KMS-11 (cell line): ENCODE data around the gene FBXO31.

Source experiments
- H2AFZ ChIP-seq: fragments of 200-600 bp; sonication (generic); 2 replicates; pipeline ENCODE4 v1.6.1; 2016; ENCODE audit warnings: antibody characterized with exemption, mixed run types, low read depth
- H3K27ac ChIP-seq: fragments of 200-600 bp; sonication (generic); 2 replicates; pipeline ENCODE4 v1.6.1; 2016; ENCODE audit warnings: mild to moderate bottlenecking, mixed run types
- H3K27me3 ChIP-seq: fragments of 200-600 bp; sonication (generic); 2 replicates; pipeline ENCODE4 v1.6.1; 2017; ENCODE audit warnings: mild to moderate bottlenecking, low read depth, mixed run types, moderate library complexity; ENCODE audit not compliant: insufficient read depth
- H3K36me3 ChIP-seq: fragments of 200-600 bp; sonication (generic); 2 replicates; pipeline ENCODE4 v1.6.1; 2017; ENCODE audit warnings: mild to moderate bottlenecking, mixed run types; ENCODE audit not compliant: insufficient read depth
- H3K4me1 ChIP-seq: fragments of 200-600 bp; sonication (generic); 2 replicates; pipeline ENCODE4 v1.6.1; 2016; ENCODE audit warnings: mild to moderate bottlenecking, low read depth, mixed run types; ENCODE audit not compliant: poor library complexity, severe bottlenecking
- H3K4me2 ChIP-seq: fragments of 200-600 bp; sonication (generic); 2 replicates; pipeline ENCODE4 v1.7.0; 2016; ENCODE audit warnings: mild to moderate bottlenecking, mixed run types
- H3K4me3 ChIP-seq: fragments of 200-600 bp; sonication (generic); IDR thresholded peaks from 2 replicates; pipeline ENCODE4 v1.6.1; 2017; ENCODE audit warnings: low read depth, low read length, mixed read lengths; ENCODE audit not compliant: insufficient read depth
- H3K79me2 ChIP-seq: fragments of 200-600 bp; sonication (generic); 2 replicates; pipeline ENCODE4 v1.6.1; 2016; ENCODE audit warnings: low read depth, mixed run types; ENCODE audit not compliant: insufficient read depth
- H3K9ac ChIP-seq: fragments of 200-600 bp; sonication (generic); 2 replicates; pipeline ENCODE4 v1.6.1; 2016; ENCODE audit warnings: mild to moderate bottlenecking, mixed run types
- H4K20me1 ChIP-seq: fragments of 200-600 bp; sonication (generic); 2 replicates; pipeline ENCODE4 v1.6.1; 2016; ENCODE audit warnings: mild to moderate bottlenecking, mixed run types; ENCODE audit not compliant: insufficient read depth
- CTCF ChIP-seq: fragments of 200-600 bp; sonication (generic); conservative IDR thresholded peaks from 2 replicates; pipeline ENCODE4 v1.6.1; 2017; ENCODE audit warnings: low read depth, mild to moderate bottlenecking, antibody characterized with exemption, low read length, moderate library complexity, mixed read lengths

The FBXO31 gene

GRCh38 chr16:87347932-87348615 lies 35.5 kb downstream of the FBXO31 start:
- H3K4me1 ChIP-seq = peaks cover 32% of the 10 kb centered on the region
- H3K79me2 ChIP-seq = peaks cover 14% of the 10 kb centered on the region; the same call in 1 of the 2 replicates

GRCh38 chr16:87346517-87347060 lies 37.0 kb downstream of the FBXO31 start:
- H3K79me2 ChIP-seq = peaks cover 17% of the 10 kb centered on the region; the same call in 1 of the 2 replicates
- H3K4me2 ChIP-seq = peak overlapping the region; percentile 88
- TF ChIP-seq CTCF = no peak
- H3K27ac ChIP-seq = peak overlapping the region; percentile 88
- no peak overlapping the region for H3K9ac ChIP-seq
- no peak overlapping the region for H3K4me3 ChIP-seq
- peaks cover 32% of the 10 kb centered on the region for H3K4me1 ChIP-seq
- H4K20me1 ChIP-seq = no peaks in the 10 kb centered on the region
- H3K36me3 ChIP-seq = no peaks in the 10 kb centered on the region
- no peak overlapping the region for H2AFZ ChIP-seq
- no peaks in the 10 kb centered on the region for H3K27me3 ChIP-seq

More at GRCh38 chr16:87347932-87348615, 35.5 kb downstream of the FBXO31 start:
- Histone ChIP-seq H4K20me1 (no peaks in the 10 kb centered on the region), H3K27ac (no peak overlapping the region), H3K27me3 (no peaks in the 10 kb centered on the region), H3K4me2 (no peak overlapping the region), H3K36me3 (no peaks in the 10 kb centered on the region), H2AFZ (no peak overlapping the region), H3K9ac (no peak overlapping the region), H3K4me3 (no peak overlapping the region)
- TF ChIP-seq CTCF = no peak

GRCh38 chr16:87345726-87346424 lies 37.7 kb downstream of the FBXO31 start:
- Histone ChIP-seq H4K20me1 (no peaks in the 10 kb centered on the region), H3K9ac (peak overlapping the region; percentile 49; the same call in 1 of the 2 replicates), H3K4me2 (peak overlapping the region; percentile 88), H2AFZ (no peak overlapping the region), H3K27me3 (no peaks in the 10 kb centered on the region), H3K79me2 (peaks cover 17% of the 10 kb centered on the region; the same call in 1 of the 2 replicates), H3K36me3 (no peaks in the 10 kb centered on the region; the same call in 1 of the 2 replicates), H3K27ac (peak overlapping the region; percentile 88), H3K4me3 (no peak overlapping the region), H3K4me1 (peaks cover 35% of the 10 kb centered on the region)
- no peak for TF ChIP-seq CTCF

GRCh38 chr16:87344931-87345631 lies 38.5 kb downstream of the FBXO31 start:
- Histone ChIP-seq H4K20me1 (no peaks in the 10 kb centered on the region), H3K4me2 (peak overlapping the region; percentile 88), H3K27ac (peak overlapping the region; percentile 88), H3K79me2 (peaks cover 17% of the 10 kb centered on the region; the same call in 1 of the 2 replicates), H2AFZ (no peak overlapping the region), H3K4me1 (peaks cover 37% of the 10 kb centered on the region), H3K36me3 (no peaks in the 10 kb centered on the region; the same call in 1 of the 2 replicates), H3K27me3 (no peaks in the 10 kb centered on the region), H3K4me3 (no peak overlapping the region), H3K9ac (peak overlapping the region; percentile 49; the same call in 1 of the 2 replicates)
- TF ChIP-seq CTCF = no peak
